BJ (cell line): ENCODE results near the gene ETNK2. TPM values are rescaled to one million over a fixed set of nuclear protein-coding genes. Genes with fewer than 3 reads are reported as not detected.
"Not testable (repeated sequence)": the region's sequence is repeated elsewhere in the genome, so short reads cannot be mapped to it uniquely, and the experiment has no call there.

Experiments used
- CTCF ChIA-PET: fragments of 350-600 bp; formaldehyde crosslinking; extraction: SDS; loops from one replicate; lab custom pipeline; 2021; ENCODE audit warnings: antibody characterized with exemption, inconsistent platforms; lab: Yijun Ruan, JAX
- POLR2A ChIA-PET: fragments of 300-600 bp; sonication (Branson Sonifier 250); formaldehyde crosslinking; extraction: SDS; loops from one replicate; lab custom pipeline; 2021; ENCODE audit warnings: antibody characterized with exemption; lab: Charles Lee
- DNase-seq: peaks from one replicate; pipeline ENCODE4 v3.0.0-alpha.2; 2011; ENCODE audit warnings: low read depth
- H3K27me3 ChIP-seq: 2 replicates; pipeline ENCODE4 v1.6.0; 2011; ENCODE audit warnings: low read length; ENCODE audit not compliant: control insufficient read depth, insufficient read depth
- H3K36me3 ChIP-seq: 2 replicates; pipeline ENCODE4 v1.5.1; 2011; ENCODE audit warnings: low read length; ENCODE audit not compliant: control insufficient read depth, insufficient read depth
- H3K4me3 ChIP-seq: 2 replicates; pipeline ENCODE4 v1.5.1; 2011; ENCODE audit warnings: low read depth, mild to moderate bottlenecking, control low read depth, low read length
- polyA plus RNA-seq: library from polyadenylated mRNA; depleted of rRNA; stranded (reverse); fragments of >200 nt; gene quantifications from 2 replicates; pipeline ENCODE4 v1.2.3, GENCODE V29; 2011
- TF ChIP-seq, protein P1 (sequence below): IDR thresholded peaks from 2 replicates; pipeline ENCODE4 v1.5.1; 2011; ENCODE audit warnings: low read depth, mild to moderate bottlenecking, control low read depth, inconsistent platforms, low read length, moderate library complexity; ENCODE audit not compliant: insufficient read depth

ETNK2 gene
- polyA plus RNA-seq, 1 experiment, result 30.7 TPM

DNA sequence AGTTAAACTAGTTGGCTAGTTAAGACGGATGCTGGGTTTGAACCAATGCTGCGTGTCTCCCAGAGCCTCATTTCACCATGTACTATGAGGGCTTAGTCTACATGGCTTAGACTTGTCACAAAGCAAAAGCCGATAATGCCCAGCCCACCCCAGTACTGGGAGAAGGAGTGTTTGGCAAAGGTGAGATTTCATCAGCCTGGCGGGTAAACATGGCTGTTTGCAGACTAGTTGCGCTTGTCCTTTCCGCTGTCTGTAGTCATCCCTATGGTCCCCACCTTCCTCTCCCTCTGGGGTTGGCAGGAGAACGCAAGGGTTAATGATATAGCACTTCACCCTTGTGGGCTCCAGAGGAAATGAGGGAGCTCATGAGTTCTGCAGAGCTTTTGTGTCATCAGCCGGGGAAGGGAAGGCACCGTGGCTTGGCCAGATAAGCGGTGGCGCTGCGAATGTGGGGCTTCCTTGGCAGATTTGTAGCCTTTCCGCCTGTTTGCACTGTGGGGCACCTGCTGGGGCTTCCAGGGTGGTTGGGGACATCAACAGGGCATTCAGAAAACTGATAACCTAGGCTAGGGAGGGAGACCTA, 49.7 kb downstream of the ETNK2 start:
- CTCF ChIA-PET, result interaction anchor here (0.7 to 1.2 kb wide), 2 partner anchors 12 to 28 kb away, joined by 3 to 4 read pairs; no protein-coding TSS in a partner anchor

DNA sequence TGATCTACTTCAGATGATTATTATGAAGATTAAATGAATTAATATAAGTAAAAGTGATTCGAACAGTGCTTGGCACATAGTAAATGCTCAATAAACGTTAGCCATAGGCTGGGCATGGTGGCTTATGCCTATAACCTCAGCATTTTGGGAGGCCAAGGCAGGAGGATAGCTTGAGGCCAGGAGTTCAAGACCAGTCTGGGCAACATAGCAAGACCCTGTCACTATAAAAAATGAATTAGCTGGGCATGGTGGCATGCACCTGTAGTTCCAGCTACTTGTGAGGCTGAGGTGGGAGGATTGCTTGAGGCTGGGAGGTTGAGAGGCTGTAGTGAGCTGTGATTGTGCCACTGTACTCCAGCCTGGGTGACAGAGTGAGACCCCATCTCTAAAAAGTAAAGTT, 52.1 kb downstream of the ETNK2 start:
- CTCF ChIA-PET, H3K4me3 ChIP-seq, H3K27me3 ChIP-seq, POLR2A ChIA-PET, H3K36me3 ChIP-seq, DNase-seq: not testable (repeated sequence)

More for the DNA sequence above, 49.7 kb downstream of the ETNK2 start:
- POLR2A ChIA-PET, result no interaction called here
- Histone ChIP-seq H3K4me3 (no peak overlapping the region), H3K36me3 (no peaks in the 10 kb centered on the region), H3K27me3 (no peaks in the 10 kb centered on the region)
- TF ChIP-seq, protein P1, sequence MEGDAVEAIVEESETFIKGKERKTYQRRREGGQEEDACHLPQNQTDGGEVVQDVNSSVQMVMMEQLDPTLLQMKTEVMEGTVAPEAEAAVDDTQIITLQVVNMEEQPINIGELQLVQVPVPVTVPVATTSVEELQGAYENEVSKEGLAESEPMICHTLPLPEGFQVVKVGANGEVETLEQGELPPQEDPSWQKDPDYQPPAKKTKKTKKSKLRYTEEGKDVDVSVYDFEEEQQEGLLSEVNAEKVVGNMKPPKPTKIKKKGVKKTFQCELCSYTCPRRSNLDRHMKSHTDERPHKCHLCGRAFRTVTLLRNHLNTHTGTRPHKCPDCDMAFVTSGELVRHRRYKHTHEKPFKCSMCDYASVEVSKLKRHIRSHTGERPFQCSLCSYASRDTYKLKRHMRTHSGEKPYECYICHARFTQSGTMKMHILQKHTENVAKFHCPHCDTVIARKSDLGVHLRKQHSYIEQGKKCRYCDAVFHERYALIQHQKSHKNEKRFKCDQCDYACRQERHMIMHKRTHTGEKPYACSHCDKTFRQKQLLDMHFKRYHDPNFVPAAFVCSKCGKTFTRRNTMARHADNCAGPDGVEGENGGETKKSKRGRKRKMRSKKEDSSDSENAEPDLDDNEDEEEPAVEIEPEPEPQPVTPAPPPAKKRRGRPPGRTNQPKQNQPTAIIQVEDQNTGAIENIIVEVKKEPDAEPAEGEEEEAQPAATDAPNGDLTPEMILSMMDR, result no peak
- no peak for DNase-seq

DNA sequence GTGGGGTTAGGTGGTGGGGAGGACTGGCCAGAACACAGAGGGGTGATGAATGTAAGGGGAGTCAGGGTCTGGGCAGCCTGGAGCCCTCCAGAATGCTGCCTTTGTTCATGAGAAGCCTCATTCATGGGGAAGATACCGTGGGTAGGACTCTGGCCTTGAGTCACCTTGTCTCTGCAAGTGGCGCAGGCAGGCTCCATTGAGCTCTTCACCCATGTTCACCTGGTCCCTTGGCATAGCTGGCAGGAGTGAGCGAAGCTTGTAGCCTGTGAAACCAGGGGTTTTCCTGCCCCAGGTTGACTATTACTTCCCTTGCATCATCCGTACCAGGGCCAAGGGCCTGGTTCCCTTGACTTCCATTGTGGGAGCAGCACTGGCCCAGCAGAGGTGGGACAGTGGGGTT, 53.2 kb downstream of the ETNK2 start:
- H3K36me3 ChIP-seq, result no peaks in the 10 kb centered on the region
- H3K27me3 ChIP-seq, result no peaks in the 10 kb centered on the region
- POLR2A ChIA-PET, result no interaction called here
- H3K4me3 ChIP-seq, result no peak overlapping the region
- DNase-seq, result no peak
- TF ChIP-seq, protein P1, result no peak
- CTCF ChIA-PET, result interaction anchor here (1.8 kb wide), 1 partner anchor 30 kb away, joined by 4 read pairs; no protein-coding TSS in a partner anchor

DNA sequence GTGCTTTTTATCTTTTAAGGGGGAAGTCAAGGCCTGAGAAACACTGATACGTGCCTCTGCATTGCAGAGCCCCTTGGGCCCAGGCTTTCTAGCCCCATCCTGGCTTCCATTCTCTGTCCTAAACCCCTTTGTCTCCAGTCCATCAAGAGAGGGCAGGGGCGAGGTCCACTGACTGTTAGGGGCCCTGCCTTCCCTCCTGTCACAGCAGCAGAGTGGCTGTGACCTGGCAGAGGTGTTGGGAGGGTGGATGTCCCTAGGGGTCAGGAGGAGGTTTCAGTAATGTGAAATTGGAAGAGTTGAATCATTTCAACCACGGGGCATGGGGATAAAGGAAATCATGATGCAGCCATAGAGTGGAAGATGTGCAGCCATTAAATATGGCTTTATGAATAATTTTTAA, 54.9 kb downstream of the ETNK2 start:
- no peak overlapping the region for H3K4me3 ChIP-seq
- TF ChIP-seq, protein P1, result no peak
- ChIA-PET CTCF (interaction anchor here (3.2 kb wide), 1 partner anchor 226 kb away, joined by 15 read pairs; no protein-coding TSS in a partner anchor), POLR2A (no interaction called here)
- no peak for DNase-seq
- no peaks in the 10 kb centered on the region for H3K27me3 ChIP-seq
- H3K36me3 ChIP-seq, result no peaks in the 10 kb centered on the region

DNA sequence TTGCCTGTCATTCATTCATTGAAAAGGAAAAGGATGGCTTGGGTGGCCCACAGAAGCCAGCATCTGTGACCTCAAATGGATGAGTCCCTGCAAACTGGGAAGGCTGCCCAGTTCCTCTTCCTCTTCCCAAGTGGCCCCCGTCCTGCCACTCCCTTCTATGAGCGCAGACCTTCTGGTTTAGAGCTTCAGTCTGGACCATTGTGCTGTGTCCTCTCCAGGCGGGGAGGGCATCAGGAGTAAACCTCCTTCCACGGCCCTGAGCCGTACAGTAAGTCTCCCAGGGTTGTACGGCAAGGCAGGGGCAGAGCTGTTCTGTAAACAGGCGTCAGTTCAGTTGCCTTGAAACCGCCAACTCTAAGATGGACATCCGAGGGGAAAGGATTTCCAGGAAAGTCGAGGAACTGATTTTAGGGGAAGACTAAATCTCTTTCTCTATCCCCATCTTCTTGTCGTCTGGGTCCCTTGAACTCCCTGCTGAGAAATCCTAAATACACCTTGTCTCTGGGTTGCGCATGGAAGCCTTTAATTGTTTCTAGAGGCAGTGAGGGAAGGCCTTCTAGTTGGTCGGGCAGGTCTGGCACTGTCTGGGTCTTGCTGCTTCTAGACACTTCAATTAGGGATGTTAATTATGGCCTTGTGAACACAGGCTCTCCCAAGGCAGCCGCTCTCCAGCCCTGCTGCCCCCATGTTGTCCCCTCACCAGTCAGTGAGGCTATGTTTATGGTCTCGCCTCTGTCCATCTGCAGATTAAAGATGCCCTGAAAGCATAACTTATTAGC, 56.8 kb downstream of the ETNK2 start:
- TF ChIP-seq, protein P1, result no peak
- CTCF ChIA-PET, result interaction anchor here (0.9 to 3.2 kb wide), 2 partner anchors 33 to 224 kb away, joined by 4 to 15 read pairs; no protein-coding TSS in a partner anchor
- POLR2A ChIA-PET, result interaction anchor here (0.5 kb wide), 1 partner anchor 192 kb away, joined by 6 read pairs; no protein-coding TSS in a partner anchor
- H3K27me3 ChIP-seq, result no peaks in the 10 kb centered on the region
- no peak for DNase-seq
- no peak overlapping the region for H3K4me3 ChIP-seq
- H3K36me3 ChIP-seq, result no peaks in the 10 kb centered on the region
